Upper lobe of right lung (tissue), 1 donor: ENCODE data around the gene TANGO2. TPM values are rescaled to one million over a fixed set of nuclear protein-coding genes. Genes with fewer than 3 reads are reported as not detected.

Source experiments
- ATAC-seq: fragments of 200-7000 bp; cut with Tn5 transposase; one replicate; pipeline ENCODE4 v1.9.1; 2020; ENCODE audit warnings: mild to moderate bottlenecking, moderate library complexity
- DNase-seq: peaks from one replicate; pipeline ENCODE4 v3.0.0-alpha.2; 2020
- H3K27ac ChIP-seq: fragments of 200-600 bp; one replicate; pipeline ENCODE4 v1.8.0; 2022
- H3K27me3 ChIP-seq: fragments of 200-600 bp; one replicate; pipeline ENCODE4 v1.8.0; 2022; ENCODE audit warnings: mild to moderate bottlenecking
- H3K36me3 ChIP-seq: fragments of 200-600 bp; one replicate; pipeline ENCODE4 v1.8.0; 2022
- H3K4me1 ChIP-seq: fragments of 200-600 bp; one replicate; pipeline ENCODE4 v1.8.0; 2022
- H3K4me3 ChIP-seq: fragments of 200-600 bp; one replicate; pipeline ENCODE4 v1.8.0; 2022; ENCODE audit warnings: mild to moderate bottlenecking
- H3K9me3 ChIP-seq: fragments of 200-600 bp; one replicate; pipeline ENCODE4 v1.8.0; 2022
- intact Hi-C: fragments of 100-400 bp; cut with DNase I; formaldehyde crosslinking; loops from one replicate; pipeline ENCODE4 v1.11.0; 2022
- total RNA-seq: library from RNA; stranded (reverse); fragmentation: NEBNext Ultra II Directional; extraction: Animal tissue kit (Norgen Biotek cat#: 25700); gene quantifications from one replicate; pipeline ENCODE4 v1.2.1, GENCODE V29; 2021
- TF ChIP-seq, protein P1 (sequence below): fragments of 200-600 bp; IDR thresholded peaks from one replicate; pipeline ENCODE4 v1.8.0; 2022; ENCODE audit warnings: antibody characterized with exemption
- donor health status: DM: no; HTN: yes; CAD: no; lungs with severe emphysema.

Gene TANGO2
- total RNA-seq, 1 donor from 2014 or later: 37.8 TPM

DNA sequence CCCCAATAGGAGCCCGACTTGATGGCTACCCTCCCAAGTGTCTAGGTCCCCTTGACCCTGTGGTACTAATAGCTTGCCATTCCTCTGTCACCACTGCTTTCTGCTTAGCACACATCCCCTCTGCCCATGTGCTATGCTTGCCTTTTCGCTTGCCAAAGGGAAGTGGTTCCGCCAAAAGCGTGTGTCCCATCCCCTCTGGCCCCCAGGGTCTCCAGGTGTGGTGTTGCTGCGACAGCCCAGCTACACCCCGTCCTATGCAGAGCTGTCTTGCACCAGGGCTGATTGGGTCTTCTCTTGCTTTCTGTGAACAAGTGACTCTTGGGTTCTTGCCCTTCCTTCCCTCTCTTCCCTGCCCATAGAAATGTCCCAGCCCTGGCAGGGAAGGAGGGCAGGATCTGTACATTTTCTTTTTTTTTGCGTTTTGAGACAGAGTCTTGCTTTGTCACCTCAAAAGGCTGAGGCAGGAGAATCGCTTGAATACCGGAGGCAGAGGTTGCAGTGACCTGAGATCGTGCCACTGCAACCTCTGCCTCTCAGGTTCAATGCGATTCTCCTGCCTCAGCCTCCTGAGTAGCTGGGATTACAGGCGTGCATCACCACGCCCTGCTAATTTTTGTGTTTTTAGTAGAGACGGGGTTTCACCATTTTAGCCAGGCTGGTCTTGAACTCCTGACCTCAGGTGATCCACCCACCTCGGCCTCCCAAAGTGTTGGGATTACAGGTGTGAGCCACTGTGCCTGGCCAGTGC, 3.9 kb downstream of the TANGO2 start:
- no peaks in the 10 kb centered on the region for H3K9me3 ChIP-seq
- no peak for ATAC-seq
- H3K4me3 ChIP-seq: no peak overlapping the region
- TF ChIP-seq, protein P1, sequence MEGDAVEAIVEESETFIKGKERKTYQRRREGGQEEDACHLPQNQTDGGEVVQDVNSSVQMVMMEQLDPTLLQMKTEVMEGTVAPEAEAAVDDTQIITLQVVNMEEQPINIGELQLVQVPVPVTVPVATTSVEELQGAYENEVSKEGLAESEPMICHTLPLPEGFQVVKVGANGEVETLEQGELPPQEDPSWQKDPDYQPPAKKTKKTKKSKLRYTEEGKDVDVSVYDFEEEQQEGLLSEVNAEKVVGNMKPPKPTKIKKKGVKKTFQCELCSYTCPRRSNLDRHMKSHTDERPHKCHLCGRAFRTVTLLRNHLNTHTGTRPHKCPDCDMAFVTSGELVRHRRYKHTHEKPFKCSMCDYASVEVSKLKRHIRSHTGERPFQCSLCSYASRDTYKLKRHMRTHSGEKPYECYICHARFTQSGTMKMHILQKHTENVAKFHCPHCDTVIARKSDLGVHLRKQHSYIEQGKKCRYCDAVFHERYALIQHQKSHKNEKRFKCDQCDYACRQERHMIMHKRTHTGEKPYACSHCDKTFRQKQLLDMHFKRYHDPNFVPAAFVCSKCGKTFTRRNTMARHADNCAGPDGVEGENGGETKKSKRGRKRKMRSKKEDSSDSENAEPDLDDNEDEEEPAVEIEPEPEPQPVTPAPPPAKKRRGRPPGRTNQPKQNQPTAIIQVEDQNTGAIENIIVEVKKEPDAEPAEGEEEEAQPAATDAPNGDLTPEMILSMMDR: no peak
- no peak for DNase-seq
- intact Hi-C loops: no loop called here
- H3K4me1 ChIP-seq: peaks cover 19% of the 10 kb centered on the region
- no peaks in the 10 kb centered on the region for H3K27me3 ChIP-seq
- peaks cover 5% of the 10 kb centered on the region for H3K36me3 ChIP-seq
- no peak overlapping the region for H3K27ac ChIP-seq

DNA sequence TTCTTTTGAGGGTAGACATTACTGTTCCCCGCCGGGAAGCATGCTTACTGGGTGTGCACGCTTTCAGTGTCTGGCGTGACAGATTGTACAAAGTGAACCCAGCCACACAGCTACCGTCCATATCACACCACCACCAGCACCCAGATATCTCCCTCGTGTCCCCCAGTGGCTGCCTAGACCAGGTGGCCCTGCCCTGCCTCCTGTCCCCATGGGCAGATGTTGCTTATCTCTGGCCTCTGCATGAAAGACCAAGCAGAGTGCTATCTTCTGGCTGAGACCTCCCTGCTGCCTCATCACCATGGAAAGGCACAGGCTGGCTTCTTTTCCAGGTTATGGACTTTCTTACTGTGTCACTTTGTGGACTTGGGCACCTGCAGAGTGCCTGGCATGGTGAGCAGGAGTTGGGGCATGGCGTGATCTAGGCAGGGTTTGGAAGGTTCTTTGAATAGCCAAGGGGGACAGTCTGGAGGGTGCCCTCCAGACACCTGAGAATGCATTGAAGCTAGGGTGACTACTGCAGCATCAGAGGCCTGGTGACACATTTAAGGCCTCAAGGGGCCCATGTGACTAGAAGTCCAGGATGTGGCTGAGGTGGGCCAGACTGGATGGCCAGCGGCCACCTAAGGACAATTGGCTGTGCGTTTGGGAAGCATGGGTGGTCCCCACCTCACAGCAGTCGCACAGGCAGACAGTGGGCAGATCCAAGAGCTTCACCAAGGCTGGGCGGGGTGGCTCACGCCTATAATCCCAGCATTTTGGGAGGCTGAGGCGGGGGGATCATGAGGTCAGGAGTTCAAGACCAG, 4.7 kb downstream of the TANGO2 start:
- no peak for ATAC-seq
- H3K27ac ChIP-seq: no peak overlapping the region
- no peaks in the 10 kb centered on the region for H3K27me3 ChIP-seq
- no peaks in the 10 kb centered on the region for H3K9me3 ChIP-seq
- intact Hi-C loops: no loop called here
- TF ChIP-seq, protein P1: no peak
- DNase-seq: no peak
- peaks cover 12% of the 10 kb centered on the region for H3K4me1 ChIP-seq
- peaks cover 5% of the 10 kb centered on the region for H3K36me3 ChIP-seq
- H3K4me3 ChIP-seq: no peak overlapping the region

DNA sequence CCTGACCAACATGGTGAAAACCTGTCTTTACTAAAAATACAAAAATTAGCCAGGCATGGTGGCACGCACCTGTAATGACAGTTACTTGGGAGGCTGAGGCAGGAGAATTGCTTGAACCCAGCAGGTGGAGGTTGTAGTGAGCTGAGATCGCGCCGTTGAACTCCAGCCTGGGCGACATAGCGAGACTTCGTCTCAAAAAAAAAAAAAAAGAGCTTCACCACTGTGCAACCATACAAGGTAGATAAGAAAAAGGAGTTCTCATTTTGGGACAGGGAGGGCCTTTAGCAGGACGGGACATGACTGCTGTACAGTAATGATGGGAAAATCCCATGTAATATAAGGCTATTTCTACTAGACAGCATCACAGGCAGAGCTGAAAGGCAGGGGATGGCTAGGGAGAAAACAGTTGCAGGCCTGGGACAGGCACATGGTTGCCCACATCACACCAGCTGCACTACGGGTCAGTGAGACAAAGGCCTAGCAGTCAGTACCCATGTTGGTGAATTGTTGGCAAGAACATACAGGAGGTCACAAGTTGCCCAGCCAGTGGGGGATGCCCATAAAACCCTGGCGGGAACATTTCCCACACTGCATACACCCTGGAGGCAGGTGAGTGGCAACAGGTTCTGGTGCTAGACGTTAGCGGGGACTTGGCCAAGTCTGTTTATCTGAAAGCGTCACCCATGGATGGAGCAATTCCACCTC, 5.4 kb downstream of the TANGO2 start:
- no peak for DNase-seq
- intact Hi-C loops: no loop called here

DNA sequence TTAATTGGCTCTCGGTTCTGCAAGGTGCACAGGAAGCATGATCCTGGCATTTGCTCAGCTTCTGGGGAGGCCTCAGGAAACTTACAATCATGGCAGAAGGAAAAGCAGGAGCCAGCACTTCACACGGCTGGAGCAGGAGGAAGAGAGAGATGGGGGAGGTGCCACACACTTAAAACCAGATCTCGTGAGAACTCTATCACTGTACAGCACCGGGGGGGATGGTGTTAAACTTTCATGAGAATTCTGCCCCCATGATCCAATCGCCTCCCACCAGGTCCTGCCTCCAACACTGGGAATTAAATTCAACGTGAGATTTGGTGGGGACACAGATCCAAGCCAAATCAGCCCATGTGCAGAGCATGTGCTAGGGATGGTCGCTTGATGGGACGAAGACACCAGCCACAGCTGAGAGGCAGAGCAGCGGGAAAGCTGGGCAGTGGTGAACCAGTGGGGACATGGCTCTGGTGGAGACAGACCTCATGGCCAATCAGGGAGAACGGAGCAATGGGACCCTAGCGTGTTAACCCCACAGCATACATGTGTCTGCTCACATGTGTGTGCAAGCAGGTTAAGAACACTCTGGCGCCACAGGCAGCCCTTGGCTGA, 6.2 kb downstream of the TANGO2 start:
- ATAC-seq: no peak
- Histone ChIP-seq H3K36me3 (peaks cover 7% of the 10 kb centered on the region), H3K27me3 (no peaks in the 10 kb centered on the region), H3K4me1 (peaks cover 8% of the 10 kb centered on the region), H3K27ac (no peak overlapping the region), H3K9me3 (no peaks in the 10 kb centered on the region), H3K4me3 (no peak overlapping the region)
- TF ChIP-seq, protein P1: no peak
- intact Hi-C loops: no loop called here
- no peak for DNase-seq

More for the DNA sequence above, 5.4 kb downstream of the TANGO2 start:
- Histone ChIP-seq H3K9me3 (no peaks in the 10 kb centered on the region), H3K27me3 (no peaks in the 10 kb centered on the region), H3K4me3 (no peak overlapping the region), H3K27ac (no peak overlapping the region), H3K36me3 (peaks cover 5% of the 10 kb centered on the region), H3K4me1 (peaks cover 12% of the 10 kb centered on the region)
- TF ChIP-seq, protein P1: no peak
- no peak for ATAC-seq
